GM11168 (cell line): Measurements from ENCODE around the gene GXYLT2.

Source experiments
- in situ Hi-C: fragments of 300-500 bp; cut with MboI; formaldehyde crosslinking; loops from one replicate; pipeline ENCODE4 v1.12.0; 2022; ENCODE audit warnings: low sequenced_read_pairs; ENCODE audit not compliant: unreplicated experiment

Gene GXYLT2

GRCh38 chr3:72968266-72968664 is 80.4 kb downstream of the GXYLT2 start:
- in situ Hi-C loops: no loop called here

DNA sequence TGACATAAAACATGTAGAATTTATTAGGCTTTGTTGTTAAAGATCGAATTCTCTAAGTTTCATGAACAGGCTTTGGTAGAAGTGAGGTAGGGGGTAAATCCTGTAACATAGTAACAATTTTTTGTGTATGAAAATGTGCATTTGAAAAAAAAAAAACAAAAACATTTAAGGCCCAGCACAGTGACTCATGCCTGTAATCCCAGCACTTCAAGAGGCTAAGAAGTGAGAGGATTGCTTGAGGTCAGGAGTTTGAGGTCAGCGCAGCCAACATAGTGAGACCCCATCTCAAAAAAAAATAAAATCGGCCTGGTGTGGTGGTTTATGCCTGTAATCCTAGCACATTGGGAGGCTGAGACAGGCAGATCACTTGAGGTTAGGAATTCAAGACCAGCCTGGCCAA is 81.9 kb downstream of the GXYLT2 start:
- in situ Hi-C loops: no loop called here

DNA sequence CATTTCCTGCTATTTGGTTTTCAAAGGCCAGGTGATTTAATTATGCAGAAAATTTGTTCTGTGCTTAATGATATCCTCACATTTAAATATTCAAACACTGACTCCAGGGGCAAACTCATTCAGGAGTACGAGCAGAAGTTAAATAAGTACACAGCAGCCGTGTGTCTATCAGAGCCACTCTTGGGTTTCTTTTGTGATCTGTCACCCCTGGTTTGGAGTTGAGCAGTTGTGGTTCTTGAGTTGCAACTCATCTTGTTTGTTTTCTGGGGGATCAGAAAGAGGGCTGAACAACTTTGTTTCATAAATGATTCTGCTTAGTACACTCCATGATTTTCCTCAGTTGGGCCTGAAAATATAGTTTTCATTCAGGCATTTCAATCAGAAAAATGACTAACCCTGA is 83.1 kb downstream of the GXYLT2 start:
- in situ Hi-C loops: no loop called here

DNA sequence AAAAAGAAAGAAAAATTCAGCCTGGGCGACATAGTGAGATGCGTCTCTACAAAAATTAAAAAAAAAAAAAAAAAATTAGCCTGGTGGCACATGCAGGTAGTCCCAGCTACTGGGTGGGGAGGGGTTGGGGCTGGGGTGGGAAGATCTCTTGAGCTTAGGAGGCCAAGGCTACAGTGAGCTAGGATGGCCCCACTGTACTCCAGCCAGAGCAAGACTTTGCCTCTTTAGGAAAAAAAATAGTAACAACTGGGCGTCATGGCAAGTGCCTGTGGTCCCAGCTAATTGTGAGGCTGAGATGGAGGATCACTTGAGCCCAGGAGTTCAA is 84.8 kb downstream of the GXYLT2 start:
- in situ Hi-C loops: no loop called here

DNA sequence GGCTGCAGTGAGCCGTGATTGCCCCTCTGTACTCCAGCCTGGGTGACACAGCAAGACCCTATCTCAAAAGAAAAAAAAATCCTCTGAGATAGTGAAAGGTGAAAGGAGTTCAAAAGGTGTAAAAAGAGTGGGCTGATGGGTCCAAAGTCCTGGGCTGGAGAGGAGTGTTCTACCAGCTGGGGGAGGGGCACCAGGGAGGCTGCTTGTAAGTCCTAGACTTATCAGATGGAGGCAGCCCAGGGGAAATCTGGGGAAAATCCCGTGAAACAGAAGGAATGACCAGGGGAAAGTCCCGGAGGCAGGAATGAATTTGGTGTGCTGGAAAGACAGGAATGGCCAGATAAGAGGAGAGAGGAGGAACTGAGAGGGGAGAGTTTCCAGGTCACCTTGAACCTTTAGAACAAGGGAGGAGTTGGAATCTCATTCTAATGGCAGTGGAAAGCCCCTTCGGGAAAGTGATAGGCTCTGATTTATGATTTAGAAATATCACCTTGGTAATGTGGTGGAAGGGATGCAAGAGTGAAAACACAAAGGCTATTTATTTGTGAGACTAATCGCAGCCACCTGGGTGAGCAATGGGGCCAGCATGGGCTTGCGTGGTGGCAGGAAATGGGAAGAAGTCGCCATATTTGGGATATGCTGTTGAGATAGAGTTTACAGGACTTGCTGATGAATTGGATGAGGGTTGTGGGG is 85.3 kb downstream of the GXYLT2 start:
- in situ Hi-C loops: no loop called here

GRCh38 chr3:72973786-72974185 is 85.9 kb downstream of the GXYLT2 start:
- in situ Hi-C loops: no loop called here

- in situ Hi-C loops: no loop called here
Measured at GRCh38 chr3:72974956-72975355, 87.1 kb downstream of the GXYLT2 start.

GRCh38 chr3:72976281-72976741 is 88.5 kb downstream of the GXYLT2 start:
- in situ Hi-C loops: no loop called here

DNA sequence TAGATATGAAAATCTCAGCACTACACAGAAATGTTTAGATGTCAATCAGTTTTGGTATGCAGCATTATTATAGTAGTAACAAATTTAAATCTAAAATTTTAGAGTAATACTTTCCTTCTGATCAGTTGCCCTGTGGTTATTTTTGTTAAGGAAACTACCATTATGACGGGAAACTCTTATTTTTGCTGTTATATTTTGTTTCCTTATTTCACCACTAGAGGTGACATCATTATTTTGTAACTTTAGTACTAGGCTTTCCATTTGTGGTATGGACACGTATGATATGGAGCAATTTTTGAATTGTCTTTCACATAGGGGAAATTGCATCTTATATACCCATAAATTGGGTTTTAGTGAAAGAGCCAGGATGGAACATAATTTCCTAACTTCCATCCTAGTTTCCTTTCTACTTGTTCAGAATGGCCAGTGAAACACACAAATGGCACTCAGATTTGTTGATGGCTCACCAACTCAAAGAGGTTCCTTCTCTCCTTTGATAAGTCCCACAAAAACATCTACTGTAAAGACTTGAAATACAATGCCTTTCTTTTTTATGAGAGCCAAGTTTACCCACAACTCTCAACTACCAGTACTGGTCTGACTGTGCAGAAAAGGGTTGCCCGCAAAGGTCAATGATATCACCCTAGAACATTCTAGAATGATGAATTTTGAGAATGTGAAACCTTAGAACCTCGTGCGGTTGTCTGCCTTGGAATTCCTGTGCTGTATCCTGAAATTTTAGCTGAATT is 89.4 kb downstream of the GXYLT2 start:
- in situ Hi-C loops: no loop called here

GRCh38 chr3:72982609-72983366 is 94.9 kb downstream of the GXYLT2 start:
- in situ Hi-C loops: no loop called here

DNA sequence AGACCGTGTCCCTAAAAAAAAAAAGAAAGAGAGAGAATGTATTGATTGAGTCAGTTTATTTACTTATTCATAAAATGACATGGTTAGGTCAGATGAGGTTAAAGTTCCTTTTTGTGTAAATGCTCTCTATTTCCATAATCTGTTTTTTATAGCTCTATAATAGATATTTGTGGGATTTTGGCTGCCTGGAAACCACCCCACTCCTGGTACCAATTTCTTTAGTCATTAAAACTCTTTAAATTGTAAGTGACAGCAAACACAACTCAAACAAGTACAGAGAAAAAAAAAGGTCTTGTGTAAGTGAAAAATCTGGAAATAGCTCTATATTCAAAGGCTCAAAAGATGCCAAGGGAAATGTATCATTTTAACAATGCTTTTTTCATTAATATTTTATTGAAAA is 97.7 kb downstream of the GXYLT2 start:
- in situ Hi-C loops: no loop called here

DNA sequence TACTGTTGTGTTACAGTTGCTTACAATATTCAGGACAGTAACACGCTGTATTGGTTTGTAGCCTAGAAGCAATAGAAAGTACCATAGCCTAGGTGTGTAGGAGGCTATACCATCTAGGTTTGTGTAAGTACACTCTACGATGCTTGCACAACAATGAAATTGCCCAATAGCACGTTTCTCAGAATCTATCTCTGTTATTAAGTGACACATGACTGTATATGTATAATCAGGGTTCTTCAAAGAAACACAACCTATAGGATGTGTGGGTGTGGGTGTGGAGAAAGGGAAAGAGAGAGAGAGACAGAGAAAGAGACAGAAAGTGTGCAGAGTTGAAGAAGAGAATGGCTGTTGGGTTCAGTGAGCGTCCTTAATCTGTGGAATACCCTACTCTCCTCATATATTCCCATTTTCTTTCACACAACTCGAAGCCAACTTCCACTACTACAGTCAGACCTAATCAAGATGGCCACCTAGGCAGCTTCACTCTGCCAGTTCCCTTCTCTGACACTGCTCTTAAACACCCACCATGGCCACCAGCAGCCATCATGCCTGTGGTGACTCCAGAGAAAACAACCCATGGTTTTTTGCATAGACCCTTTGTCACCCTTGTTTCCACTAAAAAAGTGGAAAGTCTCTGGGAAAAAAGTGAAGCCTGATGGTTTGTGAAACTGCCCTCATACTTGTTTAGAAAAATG is 103.0 kb downstream of the GXYLT2 start:
- in situ Hi-C loops: no loop called here

DNA sequence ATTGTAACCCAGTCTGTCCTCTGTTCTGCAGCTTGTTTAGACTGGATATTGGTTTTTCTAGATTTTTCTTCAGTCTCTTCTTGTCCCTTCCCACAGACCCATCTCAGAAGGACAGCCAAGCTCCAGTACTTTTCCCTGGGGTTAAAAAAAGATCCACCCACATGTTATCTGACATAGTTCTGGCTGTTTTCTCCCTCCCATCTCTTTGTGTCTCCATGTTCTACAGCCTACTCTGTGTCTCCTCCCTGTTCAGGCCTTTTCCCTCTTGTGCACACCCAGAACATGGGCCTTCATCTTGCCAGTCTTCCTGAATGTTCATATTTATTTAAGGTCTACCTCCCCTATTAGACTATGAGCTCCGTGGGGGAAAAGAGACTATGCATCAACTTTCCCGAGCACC is 103.7 kb downstream of the GXYLT2 start:
- in situ Hi-C loops: no loop called here

DNA sequence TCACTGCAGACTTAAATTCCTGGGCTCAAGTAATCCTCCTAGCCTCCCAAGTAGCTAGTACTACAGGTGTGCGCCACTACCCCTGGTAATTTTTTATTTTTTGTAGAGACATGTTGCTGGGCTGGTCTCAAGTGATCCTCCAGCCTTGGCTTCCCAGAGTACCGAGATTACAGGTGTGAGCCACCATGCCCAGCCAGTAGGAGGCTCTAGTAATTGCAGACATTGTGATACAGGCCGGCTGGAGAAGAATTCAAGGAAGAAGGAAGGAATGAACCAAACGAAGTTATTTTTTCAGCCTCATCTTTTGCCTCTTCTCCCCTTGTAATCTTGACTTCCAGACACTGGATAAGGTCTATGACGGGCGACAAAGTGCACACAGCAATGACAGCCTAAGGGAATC is 105.5 kb downstream of the GXYLT2 start:
- in situ Hi-C loops: no loop called here

GRCh38 chr3:72995337-72995736 is 107.5 kb downstream of the GXYLT2 start:
- in situ Hi-C loops: no loop called here

- in situ Hi-C loops: no loop called here
Measured at GRCh38 chr3:72996121-72996472, 108.3 kb downstream of the GXYLT2 start.

DNA sequence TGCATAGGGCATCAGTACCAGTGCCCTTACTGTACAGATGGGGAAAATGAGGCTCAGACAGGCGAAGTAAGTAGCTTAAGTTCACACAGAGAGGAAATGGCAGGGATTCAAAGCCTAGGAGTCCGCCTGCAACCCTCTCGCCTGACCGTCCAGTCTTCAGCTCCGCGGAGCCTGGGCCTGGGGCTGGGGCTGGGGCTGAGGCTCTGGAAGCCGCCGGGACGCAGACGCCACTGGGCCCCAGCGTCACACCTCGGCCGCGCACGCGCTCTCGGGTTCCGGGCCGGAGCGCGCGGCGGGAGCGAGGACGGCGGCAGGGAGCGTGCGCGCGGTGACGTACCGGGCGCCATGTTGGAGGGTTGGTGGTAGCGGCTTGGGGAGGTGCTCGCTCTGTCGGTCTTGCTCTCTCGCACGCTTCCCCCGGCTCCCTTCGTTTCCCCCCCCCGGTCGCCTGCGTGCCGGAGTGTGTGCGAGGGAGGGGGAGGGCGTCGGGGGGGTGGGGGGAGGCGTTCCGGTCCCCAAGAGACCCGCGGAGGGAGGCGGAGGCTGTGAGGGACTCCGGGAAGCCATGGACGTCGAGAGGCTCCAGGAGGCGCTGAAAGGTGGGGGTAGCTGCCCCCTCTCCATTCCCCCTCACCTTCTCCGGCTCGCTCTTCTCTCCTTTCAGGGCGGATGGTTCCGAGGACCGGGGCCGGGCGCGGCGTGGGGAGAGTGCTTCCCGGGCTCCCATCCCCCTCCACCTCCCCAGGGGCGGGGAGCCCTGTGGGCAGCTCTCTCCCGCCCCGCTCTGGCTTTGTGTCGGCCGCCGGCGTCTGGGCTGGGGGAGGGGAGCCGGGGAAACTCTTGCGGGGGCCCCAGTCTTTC is 108.9 kb downstream of the GXYLT2 start, which contains the start of gene PPP4R2:
PPP4R2 (plus strand) TSS at position 339 of the 861 bp plus-strand sequence; CDS start at position 566, 227 bp downstream.
- in situ Hi-C loops: no loop called here

GRCh38 chr3:72997421-72997961 is 109.6 kb downstream of the GXYLT2 start:
- in situ Hi-C loops: no loop called here

DNA sequence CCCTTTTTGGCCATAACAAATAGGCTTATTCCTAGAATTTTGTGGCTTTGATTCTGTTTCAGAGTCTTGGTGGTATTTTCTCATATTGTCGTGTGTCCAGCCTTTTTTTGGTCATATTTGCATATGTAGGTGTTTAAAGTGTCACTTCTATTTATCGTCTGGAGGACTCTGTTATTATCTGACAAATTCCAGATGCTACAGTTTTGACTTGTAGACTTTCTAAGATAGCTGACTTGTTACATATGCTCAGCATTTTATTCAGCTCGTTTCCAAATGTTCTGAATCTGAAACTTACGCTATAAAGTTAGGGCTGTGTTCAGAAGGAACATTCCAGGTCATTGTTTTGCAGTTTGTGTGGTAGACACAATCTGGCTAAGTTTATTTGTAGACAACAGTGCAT is 110.6 kb downstream of the GXYLT2 start:
- in situ Hi-C loops: no loop called here
